HepG2 (cell line): ENCODE measurements around the gene PVR. TPM values are rescaled to one million over a fixed set of nuclear protein-coding genes. Genes with fewer than 3 reads are reported as not detected.

Experiments used
- FOSL1 ChIP-seq: sonication (generic); formaldehyde crosslinking; IDR thresholded peaks from 2 replicates; pipeline ENCODE4 v1.9.0; 2021; ENCODE audit warnings: missing genetic modification reagents, borderline replicate concordance
- KLF6 ChIP-seq: IDR thresholded peaks from 2 replicates; pipeline ENCODE4 v1.8.0; 2016; ENCODE audit warnings: missing biosample characterization, missing genetic modification reagents
- ZNF207 ChIP-seq: fragments of 450-650 bp; IDR thresholded peaks from 2 replicates; pipeline ENCODE4 v1.6.1; 2016; ENCODE audit warnings: antibody characterized with exemption, borderline replicate concordance
- ZNF263 ChIP-seq: sonication (generic); formaldehyde crosslinking; IDR thresholded peaks from 2 replicates; pipeline ENCODE4 v1.4.0; 2020; ENCODE audit warnings: missing genetic modification reagents
- ZNF550 ChIP-seq: sonication (generic); formaldehyde crosslinking; IDR thresholded peaks from 2 replicates; pipeline ENCODE4 v1.4.0; 2020; ENCODE audit warnings: mild to moderate bottlenecking, missing genetic modification reagents, borderline replicate concordance
- ZNF772 ChIP-seq: sonication (generic); formaldehyde crosslinking; IDR thresholded peaks from 2 replicates; pipeline ENCODE4 v1.5.0; 2020; ENCODE audit warnings: mild to moderate bottlenecking, missing genetic modification reagents
- ZSCAN29 ChIP-seq: sonication (generic); formaldehyde crosslinking; conservative IDR thresholded peaks from 2 replicates; pipeline ENCODE4 v1.4.0; 2020; ENCODE audit warnings: mild to moderate bottlenecking, missing genetic modification reagents
- polyA plus RNA-seq, 8 experiments: library from polyadenylated mRNA; depleted of rRNA in 3 of 8; stranded (reverse) in 7 of 8; unstranded in 1 of 8; fragments of >200 nt; fragmentation: Illumina TruSeq in 4 of 8; extraction: Trizol in 4 of 8; gene quantifications; 2 replicates each; pipeline versions ENCODE4 v1.2.1 to v1.2.3, GENCODE V29; 2011 to 2016; ENCODE audit warnings: low read depth in 4 of 8, missing spikeins in 1 of 8, mixed read lengths in 1 of 8; ENCODE audit not compliant: insufficient read depth in 1 of 8
- total RNA-seq, 5 experiments: library from RNA; depleted of rRNA; stranded (reverse); fragments of >200 nt; fragmentation: Illumina TruSeq; extraction: Trizol; gene quantifications; 2 replicates each; pipeline ENCODE4 v1.2.3, GENCODE V29; 2016; ENCODE audit warnings: low read depth in 1 of 5
- TF ChIP-seq, protein P1 (sequence below): sonication (generic); formaldehyde crosslinking; IDR thresholded peaks from 2 replicates; pipeline ENCODE4 v1.5.1; 2020; ENCODE audit warnings: missing genetic modification reagents, mild to moderate bottlenecking, borderline replicate concordance
- TF ChIP-seq, protein P2 (sequence below): sonication (generic); formaldehyde crosslinking; IDR thresholded peaks from 2 replicates; pipeline ENCODE4 v1.4.0; 2020; ENCODE audit warnings: missing genetic modification reagents
- TF ChIP-seq, protein P3 (sequence below): sonication (generic); formaldehyde crosslinking; IDR thresholded peaks from 2 replicates; pipeline ENCODE4 v1.4.0; 2020; ENCODE audit warnings: missing genetic modification reagents, low read depth, mild to moderate bottlenecking, borderline replicate concordance

PVR gene
- total and polyA plus RNA-seq, 2 of the 13 experiments (the other 11 are each of a cell fraction or from before 2014, with no cell fraction given) = 43.4 to 46.6 TPM

- TF ChIP-seq, protein P1, sequence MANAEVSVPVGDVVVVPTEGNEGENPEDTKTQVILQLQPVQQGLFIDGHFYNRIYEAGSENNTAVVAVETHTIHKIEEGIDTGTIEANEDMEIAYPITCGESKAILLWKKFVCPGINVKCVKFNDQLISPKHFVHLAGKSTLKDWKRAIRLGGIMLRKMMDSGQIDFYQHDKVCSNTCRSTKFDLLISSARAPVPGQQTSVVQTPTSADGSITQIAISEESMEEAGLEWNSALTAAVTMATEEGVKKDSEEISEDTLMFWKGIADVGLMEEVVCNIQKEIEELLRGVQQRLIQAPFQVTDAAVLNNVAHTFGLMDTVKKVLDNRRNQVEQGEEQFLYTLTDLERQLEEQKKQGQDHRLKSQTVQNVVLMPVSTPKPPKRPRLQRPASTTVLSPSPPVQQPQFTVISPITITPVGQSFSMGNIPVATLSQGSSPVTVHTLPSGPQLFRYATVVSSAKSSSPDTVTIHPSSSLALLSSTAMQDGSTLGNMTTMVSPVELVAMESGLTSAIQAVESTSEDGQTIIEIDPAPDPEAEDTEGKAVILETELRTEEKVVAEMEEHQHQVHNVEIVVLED (CRISPR knock-in tag) = 0 out of 2 replicates have a peak, but pooled peaks have one; percentile 28
- TF ChIP-seq ZNF207 (no peak), FOSL1 (CRISPR knock-in tag) (no peak), KLF6 (CRISPR knock-in tag) (no peak), ZNF550 (CRISPR knock-in tag) (no peak), ZNF263 (peak; percentile 71), ZSCAN29 (CRISPR knock-in tag) (0 out of 2 replicates have a peak, but pooled peaks have one; percentile 12), ZNF772 (CRISPR knock-in tag) (no peak)
- TF ChIP-seq, protein P2, sequence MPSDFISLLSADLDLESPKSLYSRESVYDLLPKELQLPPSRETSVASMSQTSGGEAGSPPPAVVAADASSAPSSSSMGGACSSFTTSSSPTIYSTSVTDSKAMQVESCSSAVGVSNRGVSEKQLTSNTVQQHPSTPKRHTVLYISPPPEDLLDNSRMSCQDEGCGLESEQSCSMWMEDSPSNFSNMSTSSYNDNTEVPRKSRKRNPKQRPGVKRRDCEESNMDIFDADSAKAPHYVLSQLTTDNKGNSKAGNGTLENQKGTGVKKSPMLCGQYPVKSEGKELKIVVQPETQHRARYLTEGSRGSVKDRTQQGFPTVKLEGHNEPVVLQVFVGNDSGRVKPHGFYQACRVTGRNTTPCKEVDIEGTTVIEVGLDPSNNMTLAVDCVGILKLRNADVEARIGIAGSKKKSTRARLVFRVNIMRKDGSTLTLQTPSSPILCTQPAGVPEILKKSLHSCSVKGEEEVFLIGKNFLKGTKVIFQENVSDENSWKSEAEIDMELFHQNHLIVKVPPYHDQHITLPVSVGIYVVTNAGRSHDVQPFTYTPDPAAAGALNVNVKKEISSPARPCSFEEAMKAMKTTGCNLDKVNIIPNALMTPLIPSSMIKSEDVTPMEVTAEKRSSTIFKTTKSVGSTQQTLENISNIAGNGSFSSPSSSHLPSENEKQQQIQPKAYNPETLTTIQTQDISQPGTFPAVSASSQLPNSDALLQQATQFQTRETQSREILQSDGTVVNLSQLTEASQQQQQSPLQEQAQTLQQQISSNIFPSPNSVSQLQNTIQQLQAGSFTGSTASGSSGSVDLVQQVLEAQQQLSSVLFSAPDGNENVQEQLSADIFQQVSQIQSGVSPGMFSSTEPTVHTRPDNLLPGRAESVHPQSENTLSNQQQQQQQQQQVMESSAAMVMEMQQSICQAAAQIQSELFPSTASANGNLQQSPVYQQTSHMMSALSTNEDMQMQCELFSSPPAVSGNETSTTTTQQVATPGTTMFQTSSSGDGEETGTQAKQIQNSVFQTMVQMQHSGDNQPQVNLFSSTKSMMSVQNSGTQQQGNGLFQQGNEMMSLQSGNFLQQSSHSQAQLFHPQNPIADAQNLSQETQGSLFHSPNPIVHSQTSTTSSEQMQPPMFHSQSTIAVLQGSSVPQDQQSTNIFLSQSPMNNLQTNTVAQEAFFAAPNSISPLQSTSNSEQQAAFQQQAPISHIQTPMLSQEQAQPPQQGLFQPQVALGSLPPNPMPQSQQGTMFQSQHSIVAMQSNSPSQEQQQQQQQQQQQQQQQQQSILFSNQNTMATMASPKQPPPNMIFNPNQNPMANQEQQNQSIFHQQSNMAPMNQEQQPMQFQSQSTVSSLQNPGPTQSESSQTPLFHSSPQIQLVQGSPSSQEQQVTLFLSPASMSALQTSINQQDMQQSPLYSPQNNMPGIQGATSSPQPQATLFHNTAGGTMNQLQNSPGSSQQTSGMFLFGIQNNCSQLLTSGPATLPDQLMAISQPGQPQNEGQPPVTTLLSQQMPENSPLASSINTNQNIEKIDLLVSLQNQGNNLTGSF (CRISPR knock-in tag) = no peak
- TF ChIP-seq, protein P3, sequence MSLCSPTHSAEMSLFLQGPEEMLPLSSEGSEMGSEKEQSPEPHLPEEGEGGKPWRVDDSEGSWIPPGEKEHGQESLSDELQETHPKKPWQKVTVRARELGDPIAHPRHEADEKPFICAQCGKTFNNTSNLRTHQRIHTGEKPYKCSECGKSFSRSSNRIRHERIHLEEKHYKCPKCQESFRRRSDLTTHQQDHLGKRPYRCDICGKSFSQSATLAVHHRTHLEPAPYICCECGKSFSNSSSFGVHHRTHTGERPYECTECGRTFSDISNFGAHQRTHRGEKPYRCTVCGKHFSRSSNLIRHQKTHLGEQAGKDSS (CRISPR knock-in tag) = 0 out of 2 replicates have a peak, but pooled peaks have one; percentile 67
Observed at GRCh38 chr19:44689290-44690130, 45.8 kb downstream of the PVR start (continued).
